ENCODE results near the gene CCNY.

The CCNY gene

GRCh38 chr10:35581655-35582054 lies 245.3 kb downstream of the CCNY start:
- no peak for DNase-seq (ENCODE audit: low read depth, low spot score)

- no peak for DNase-seq (ENCODE audit: low read depth, low spot score)
Measured at GRCh38 chr10:35584946-35585345, 248.6 kb downstream of the CCNY start.

- no peak for DNase-seq (ENCODE audit: low read depth, low spot score)
Measured at GRCh38 chr10:35585356-35585755, 249.0 kb downstream of the CCNY start.

- no peak for DNase-seq (ENCODE audit: low read depth, low spot score)
Measured at GRCh38 chr10:35585903-35586535, 249.7 kb downstream of the CCNY start.

- DNase-seq (ENCODE audit: low read depth, low spot score) = no peak
Measured at GRCh38 chr10:35588836-35589235, 252.5 kb downstream of the CCNY start.

GRCh38 chr10:35592441-35592840 lies 256.1 kb downstream of the CCNY start:
- no peak for DNase-seq (ENCODE audit: low read depth, low spot score)

- DNase-seq (ENCODE audit: low read depth, low spot score) = no peak
Measured at GRCh38 chr10:35594115-35595079, 258.1 kb downstream of the CCNY start.

GRCh38 chr10:35595106-35595505 lies 258.8 kb downstream of the CCNY start:
- DNase-seq (ENCODE audit: low read depth, low spot score) = no peak

GRCh38 chr10:35598379-35598778 lies 262.1 kb downstream of the CCNY start:
- DNase-seq (ENCODE audit: low read depth, low spot score) = no peak

GRCh38 chr10:35600193-35600592 lies 263.9 kb downstream of the CCNY start:
- no peak for DNase-seq (ENCODE audit: low read depth, low spot score)

GRCh38 chr10:35605191-35605590 lies 268.9 kb downstream of the CCNY start, which contains the start of gene GJD4:
TSS of gene GJD4 (plus strand) at chr10:35605341. CDS start at chr10:35605568, 227 bp downstream.
- DNase-seq (ENCODE audit: low read depth, low spot score) = no peak

GRCh38 chr10:35606430-35606829 lies 270.1 kb downstream of the CCNY start:
- peak; percentile 42 for DNase-seq (ENCODE audit: low read depth, low spot score)

GRCh38 chr10:35607475-35608327 lies 271.4 kb downstream of the CCNY start:
- no peak for DNase-seq (ENCODE audit: low read depth, low spot score)

GRCh38 chr10:35608328-35608672 lies 272.0 kb downstream of the CCNY start:
- DNase-seq (ENCODE audit: low read depth, low spot score) = no peak

- no peak for DNase-seq (ENCODE audit: low read depth, low spot score)
Measured at GRCh38 chr10:35611750-35612149, 275.4 kb downstream of the CCNY start.

GRCh38 chr10:35612385-35613106 lies 276.2 kb downstream of the CCNY start:
- no peak for DNase-seq (ENCODE audit: low read depth, low spot score)

GRCh38 chr10:35613107-35613440 lies 276.8 kb downstream of the CCNY start:
- DNase-seq (ENCODE audit: low read depth, low spot score) = no peak

GRCh38 chr10:35613597-35614226 lies 277.4 kb downstream of the CCNY start:
- DNase-seq (ENCODE audit: low read depth, low spot score) = no peak

- no peak for DNase-seq (ENCODE audit: low read depth, low spot score)
Measured at GRCh38 chr10:35614312-35614711, 278.0 kb downstream of the CCNY start.
